Parathyroid adenoma (tissue), 2 donors: ENCODE data around the gene TMEM87A.

Experiments
- H2AFZ ChIP-seq: fragments of 300-600 bp; sonication (generic); one replicate; pipeline ENCODE4 v1.7.0; 2017; ENCODE audit warnings: antibody characterized with exemption, mild to moderate bottlenecking
- H3K27ac ChIP-seq: fragments of 300-600 bp; sonication (generic); one replicate; pipeline ENCODE4 v1.7.0; 2017
- H3K27me3 ChIP-seq: fragments of 300-600 bp; sonication (generic); one replicate; pipeline ENCODE4 v1.7.0; 2017; ENCODE audit warnings: low read length; ENCODE audit not compliant: control insufficient read depth, insufficient read depth
- H3K36me3 ChIP-seq: fragments of 300-600 bp; sonication (generic); one replicate; pipeline ENCODE4 v1.7.0; 2017; ENCODE audit warnings: low read length; ENCODE audit not compliant: control insufficient read depth, insufficient read depth
- H3K4me1 ChIP-seq: fragments of 300-600 bp; sonication (generic); one replicate; pipeline ENCODE4 v1.7.0; 2017; ENCODE audit warnings: control low read depth
- H3K4me2 ChIP-seq: fragments of 300-600 bp; sonication (generic); one replicate; pipeline ENCODE4 v1.7.0; 2017; ENCODE audit warnings: low read length
- H3K4me3 ChIP-seq: fragments of 300-600 bp; sonication (generic); one replicate; pipeline ENCODE4 v1.7.0; 2017; ENCODE audit warnings: low read depth, low read length
- H3K79me2 ChIP-seq: fragments of 300-600 bp; sonication (generic); one replicate; pipeline ENCODE4 v1.7.0; 2017; ENCODE audit warnings: control low read depth
- H3K9ac ChIP-seq: fragments of 300-600 bp; sonication (generic); one replicate; pipeline ENCODE4 v1.7.0; 2017; ENCODE audit warnings: mild to moderate bottlenecking
- H3K9me3 ChIP-seq: fragments of 300-600 bp; sonication (generic); one replicate; pipeline ENCODE4 v1.7.0; 2017; ENCODE audit warnings: low read length; ENCODE audit not compliant: control insufficient read depth
- CTCF ChIP-seq: fragments of 300-600 bp; sonication (generic); IDR thresholded peaks from one replicate; pipeline ENCODE4 v1.7.0; 2017; ENCODE audit warnings: antibody characterized with exemption, mild to moderate bottlenecking
- donor health status: primary hyperparathyroidism.

Gene TMEM87A

GRCh38 chr15:42226648-42227047 lies 46.6 kb downstream of the TMEM87A start:
- H2AFZ ChIP-seq: no peak overlapping the region
- H3K9ac ChIP-seq: no peak overlapping the region
- H3K4me2 ChIP-seq: no peak overlapping the region
- no peak for TF ChIP-seq CTCF
- no peak overlapping the region for H3K27ac ChIP-seq
- H3K79me2 ChIP-seq: peaks cover 4% of the 10 kb centered on the region
- peaks cover 10% of the 10 kb centered on the region for H3K4me1 ChIP-seq
- H3K27me3 ChIP-seq: no peaks in the 10 kb centered on the region
- no peak overlapping the region for H3K4me3 ChIP-seq
- no peaks in the 10 kb centered on the region for H3K9me3 ChIP-seq
- no peaks in the 10 kb centered on the region for H3K36me3 ChIP-seq

- Histone ChIP-seq H3K9ac (no peak overlapping the region), H3K9me3 (no peaks in the 10 kb centered on the region), H3K4me1 (no peaks in the 10 kb centered on the region), H3K4me2 (no peak overlapping the region), H3K27me3 (no peaks in the 10 kb centered on the region), H3K36me3 (no peaks in the 10 kb centered on the region), H2AFZ (no peak overlapping the region), H3K27ac (no peak overlapping the region), H3K79me2 (no peaks in the 10 kb centered on the region), H3K4me3 (no peak overlapping the region)
- no peak for TF ChIP-seq CTCF
Measured at GRCh38 chr15:42220216-42220615, 53.0 kb downstream of the TMEM87A start.

- Histone ChIP-seq H3K4me2 (no peak overlapping the region), H3K4me1 (no peaks in the 10 kb centered on the region), H3K27me3 (no peaks in the 10 kb centered on the region), H3K27ac (no peak overlapping the region), H2AFZ (no peak overlapping the region), H3K4me3 (no peak overlapping the region), H3K9ac (no peak overlapping the region), H3K9me3 (no peaks in the 10 kb centered on the region), H3K36me3 (no peaks in the 10 kb centered on the region), H3K79me2 (no peaks in the 10 kb centered on the region)
- no peak for TF ChIP-seq CTCF
Measured at GRCh38 chr15:42218953-42219592, 54.2 kb downstream of the TMEM87A start.

- H3K4me1 ChIP-seq: no peaks in the 10 kb centered on the region
- H2AFZ ChIP-seq: no peak overlapping the region
- H3K9me3 ChIP-seq: no peaks in the 10 kb centered on the region
- H3K4me3 ChIP-seq: no peak overlapping the region
- no peak overlapping the region for H3K9ac ChIP-seq
- no peak overlapping the region for H3K4me2 ChIP-seq
- H3K79me2 ChIP-seq: no peaks in the 10 kb centered on the region
- H3K27me3 ChIP-seq: no peaks in the 10 kb centered on the region
- H3K27ac ChIP-seq: no peak overlapping the region
- no peak for TF ChIP-seq CTCF
- no peaks in the 10 kb centered on the region for H3K36me3 ChIP-seq
Measured at GRCh38 chr15:42217568-42217967, 55.7 kb downstream of the TMEM87A start.
